ENCODE data around the gene CDON. TPM values are rescaled to one million over a fixed set of nuclear protein-coding genes. Genes with fewer than 3 reads are reported as not detected.

The CDON gene
- total and polyA plus RNA-seq, 2 of the 13 experiments (the other 11 are each of a cell fraction or from before 2014, with no cell fraction given), result 9.6 to 12.8 TPM

DNA sequence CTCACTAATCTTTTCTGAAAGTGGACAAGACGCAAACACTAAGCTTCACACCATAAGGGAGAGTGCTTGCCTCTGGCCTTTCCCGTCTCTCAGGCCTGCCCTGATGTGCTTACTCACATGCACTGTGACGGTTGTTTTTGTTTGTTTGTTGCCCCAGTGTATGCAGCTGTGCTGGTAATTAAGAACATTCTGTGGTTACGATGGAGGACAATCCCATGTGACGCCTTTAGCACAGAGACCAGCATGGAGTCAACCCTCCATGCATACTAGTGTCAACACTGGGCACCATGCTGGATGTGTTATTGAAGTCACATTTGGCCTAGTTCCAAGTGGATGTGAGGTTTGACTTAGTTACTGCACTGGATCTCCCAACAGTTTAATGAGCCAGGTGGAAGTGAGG is 27.8 kb upstream of the CDON start (continued):
- TF ChIP-seq NR3C1 (CRISPR knock-in tag; IDR thresholded peaks at IDR 0.05) (no peak), EP300 (IDR thresholded peaks at IDR 0.05; ENCODE audit: low read depth in 2 of 2, low read length in 2 of 2) (no peak), EP300 (CRISPR knock-in tag; IDR thresholded peaks at IDR 0.05; ENCODE audit: borderline replicate concordance) (no peak), POGK (CRISPR knock-in tag; conservative IDR thresholded peaks at IDR 0.05) (no peak)
- TF ChIP-seq, protein P1, sequence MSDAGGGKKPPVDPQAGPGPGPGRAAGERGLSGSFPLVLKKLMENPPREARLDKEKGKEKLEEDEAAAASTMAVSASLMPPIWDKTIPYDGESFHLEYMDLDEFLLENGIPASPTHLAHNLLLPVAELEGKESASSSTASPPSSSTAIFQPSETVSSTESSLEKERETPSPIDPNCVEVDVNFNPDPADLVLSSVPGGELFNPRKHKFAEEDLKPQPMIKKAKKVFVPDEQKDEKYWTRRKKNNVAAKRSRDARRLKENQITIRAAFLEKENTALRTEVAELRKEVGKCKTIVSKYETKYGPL (CRISPR knock-in tag; IDR thresholded peaks at IDR 0.05), result no peak

DNA sequence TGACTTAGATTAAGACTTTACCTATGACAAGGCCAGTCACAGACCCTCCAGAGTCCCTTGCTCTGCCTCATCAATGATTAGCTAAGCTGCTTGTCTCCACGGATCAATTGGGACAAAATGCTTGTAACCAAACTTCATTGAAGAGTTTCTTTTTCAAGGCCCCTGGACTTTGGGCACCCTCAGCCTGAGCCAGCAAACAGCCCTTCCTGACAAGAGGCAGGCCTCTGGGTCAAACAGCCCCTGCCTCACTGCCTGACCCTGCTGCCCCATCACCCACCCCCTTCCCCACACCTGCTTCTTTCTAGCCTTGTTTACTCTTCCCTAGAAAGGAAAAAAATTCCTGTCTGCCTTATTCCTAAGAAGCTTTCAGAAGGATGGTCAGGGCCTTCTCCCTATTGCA is 26.3 kb upstream of the CDON start:
- FAIRE-seq, result peak; percentile 99
- in situ Hi-C loops (cut with HindIII; ENCODE audit: extremely low pct_ligation_motif_present, low pct_unique_long_range_greater_than_20kb), result no loop called here
- ATAC-seq, result peak; percentile 80
- intact Hi-C loops (cut with micrococcal nuclease; ENCODE audit: unreplicated experiment), result loop anchor here (2.0 kb wide), 1 partner anchor 26 kb away; the partner anchor contains the start of gene CDON
- DNase-seq (ENCODE audit: low spot score), result peak; percentile 88
- CTCF ChIA-PET (ENCODE audit: low intra/inter-chr PET ratio, low total read pairs), result no interaction called here
- POLR2A ChIA-PET, result interaction anchor here (0.6 to 2.2 kb wide), 6 partner anchors 9 to 58 kb away, joined by 3 to 10 read pairs (median 6); no protein-coding TSS in a partner anchor
- no peaks in the 10 kb centered on the region for H3K79me2 ChIP-seq (ENCODE audit: insufficient read depth, low read length)
- peak overlapping the region; percentile 76 for H3K27ac ChIP-seq (ENCODE audit: extremely low read length, insufficient read depth, low read length)
- H3K4me2 ChIP-seq (ENCODE audit: low read depth, low read length), result peak overlapping the region; percentile 64
- no TSS peak for BruUV-seq (replicated peaks)
- H2AFZ ChIP-seq (ENCODE audit: low read length), result no peak overlapping the region
- peaks cover 83% of the 10 kb centered on the region for H3K4me1 ChIP-seq (ENCODE audit: insufficient read depth, low read length)
- H3K4me3 ChIP-seq (replicated peaks in 1 of 3; ENCODE audit: insufficient read depth in 1 of 3, low read depth in 2 of 3, low read length in 3 of 3), result peak overlapping the region in 1 of 3 experiments; percentile 48; a peak in 2 of 6 replicates
- WGBS (ENCODE audit: low lambda C conversion rate), result 0% methylated on average over 1 of the region's 1 CpG
- H3K9ac ChIP-seq (ENCODE audit: insufficient read depth, low read depth, low read length), result no peak overlapping the region
- H3K36me3 ChIP-seq (replicated peaks in 1 of 2; ENCODE audit: control insufficient read depth in 1 of 2, insufficient read depth in 2 of 2, low read length in 2 of 2), result no peaks in the 10 kb centered on the region
- no peaks in the 10 kb centered on the region for H3K27me3 ChIP-seq (ENCODE audit: control insufficient read depth in 1 of 2, insufficient read depth in 2 of 2, low read length in 2 of 2)
- no peaks in the 10 kb centered on the region for H4K20me1 ChIP-seq (ENCODE audit: insufficient read depth, low read length)
- no peaks in the 10 kb centered on the region for H3K9me3 ChIP-seq (ENCODE audit: low read length)
- no peak for TF ChIP-seq ZNF576 (CRISPR knock-in tag; IDR thresholded peaks at IDR 0.05)
- TF ChIP-seq ZNF569 (CRISPR knock-in tag; IDR thresholded peaks at IDR 0.05; ENCODE audit: borderline replicate concordance), result no peak
- no peak for TF ChIP-seq GLMP (CRISPR knock-in tag; IDR thresholded peaks at IDR 0.05; ENCODE audit: borderline replicate concordance)
- no peak; the same call in 1 of the 2 replicates for TF ChIP-seq ARID3A (IDR thresholded peaks at IDR 0.05; ENCODE audit: low read depth, low read length)
- TF ChIP-seq CREBL2 (CRISPR knock-in tag; IDR thresholded peaks at IDR 0.05; ENCODE audit: borderline replicate concordance), result no peak
- no peak; the same call in 1 of the 2 replicates for TF ChIP-seq GATA4 (IDR thresholded peaks at IDR 0.05; ENCODE audit: borderline replicate concordance, low read depth)

Data from HepG2 (cell line).